HL-60 (cell line): ENCODE data around the gene TAX1BP1.
"Not testable (repeated sequence)": the region's sequence is repeated elsewhere in the genome, so short reads cannot be mapped to it uniquely, and the experiment has no call there.

ENCODE experiments used
- DNase-seq, 2 experiments: peaks; one replicate each; pipeline ENCODE4 v3.0.0-alpha.2; 2010 to 2020; ENCODE audit warnings: low read depth in 1 of 2, low spot score in 1 of 2
- H3K27ac ChIP-seq: fragments of 250-450 bp; sonication (Bioruptor Pico); replicated peaks from 2 replicates; pipeline ENCODE4 v1.5.1; 2020; ENCODE audit warnings: mild to moderate bottlenecking, moderate library complexity
- H3K27me3 ChIP-seq: fragments of 250-450 bp; sonication (Bioruptor Pico); 2 replicates; pipeline ENCODE4 v1.5.1; 2021; ENCODE audit warnings: mild to moderate bottlenecking, moderate library complexity; ENCODE audit not compliant: insufficient read depth, poor library complexity, severe bottlenecking
- H3K4me3 ChIP-seq: replicated peaks from 2 replicates; pipeline ENCODE4 v1.5.1; 2011; ENCODE audit warnings: mild to moderate bottlenecking, control low read depth, low read length; ENCODE audit not compliant: insufficient read depth
- GABPA ChIP-seq: IDR thresholded peaks from 2 replicates; pipeline ENCODE4 v1.6.1; 2012; ENCODE audit warnings: low read depth
- POLR2AphosphoS5 ChIP-seq: IDR thresholded peaks from 2 replicates; pipeline ENCODE4 v1.6.1; 2012; ENCODE audit warnings: low read depth
- SPI1 ChIP-seq: IDR thresholded peaks from 2 replicates; pipeline ENCODE4 v1.6.1; 2012; ENCODE audit warnings: low read depth, mild to moderate bottlenecking, borderline replicate concordance
- TF ChIP-seq, protein P1 (sequence below): IDR thresholded peaks from one replicate; pipeline ENCODE4 v1.5.1; 2011; ENCODE audit warnings: low read length, control low read depth, inconsistent platforms; ENCODE audit not compliant: insufficient read depth
- TF ChIP-seq, protein P2 (sequence below): IDR thresholded peaks from 2 replicates; pipeline ENCODE4 v1.6.1; 2012; ENCODE audit warnings: low read depth; ENCODE audit not compliant: insufficient replicate concordance

Gene TAX1BP1

DNA sequence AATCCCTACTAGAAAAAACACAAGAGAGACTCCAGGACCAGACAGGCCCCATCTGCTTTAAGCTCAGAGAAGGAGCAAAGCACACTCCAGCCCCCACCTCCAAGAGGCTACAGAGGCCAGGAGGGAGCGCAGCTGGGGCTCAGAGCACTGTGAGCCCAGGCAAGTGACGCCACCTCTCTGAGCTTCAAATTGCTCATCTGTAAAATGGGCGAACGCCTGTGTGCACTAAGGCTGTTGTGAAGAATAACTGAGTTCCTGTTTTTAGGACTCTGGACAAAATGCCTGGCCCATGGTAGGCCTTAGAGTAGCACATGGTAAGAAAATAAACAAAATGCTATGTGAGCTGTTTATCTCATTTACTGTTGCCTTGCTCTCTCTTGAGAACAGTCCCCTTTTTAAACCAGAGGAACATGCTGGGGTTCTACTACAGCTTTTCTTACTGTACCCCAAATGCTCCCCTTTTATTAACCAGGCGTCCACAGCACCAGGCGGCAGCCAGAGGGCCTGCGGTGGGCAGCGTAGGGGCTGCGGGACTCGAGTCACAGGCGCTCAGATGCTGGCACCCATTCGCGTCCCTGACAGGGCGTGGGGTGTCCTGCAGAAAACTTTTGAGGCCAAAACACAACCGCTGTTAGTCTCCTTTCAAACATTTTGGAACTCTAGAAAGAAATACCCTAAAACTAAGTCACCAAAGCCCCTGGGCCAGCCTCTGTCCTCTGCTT lies 103.8 kb downstream of the TAX1BP1 start:
- Histone ChIP-seq H3K4me3 (no peak overlapping the region), H3K27me3 (no peaks in the 10 kb centered on the region), H3K27ac (no peak overlapping the region)
- no peak for DNase-seq
- TF ChIP-seq, protein P1, sequence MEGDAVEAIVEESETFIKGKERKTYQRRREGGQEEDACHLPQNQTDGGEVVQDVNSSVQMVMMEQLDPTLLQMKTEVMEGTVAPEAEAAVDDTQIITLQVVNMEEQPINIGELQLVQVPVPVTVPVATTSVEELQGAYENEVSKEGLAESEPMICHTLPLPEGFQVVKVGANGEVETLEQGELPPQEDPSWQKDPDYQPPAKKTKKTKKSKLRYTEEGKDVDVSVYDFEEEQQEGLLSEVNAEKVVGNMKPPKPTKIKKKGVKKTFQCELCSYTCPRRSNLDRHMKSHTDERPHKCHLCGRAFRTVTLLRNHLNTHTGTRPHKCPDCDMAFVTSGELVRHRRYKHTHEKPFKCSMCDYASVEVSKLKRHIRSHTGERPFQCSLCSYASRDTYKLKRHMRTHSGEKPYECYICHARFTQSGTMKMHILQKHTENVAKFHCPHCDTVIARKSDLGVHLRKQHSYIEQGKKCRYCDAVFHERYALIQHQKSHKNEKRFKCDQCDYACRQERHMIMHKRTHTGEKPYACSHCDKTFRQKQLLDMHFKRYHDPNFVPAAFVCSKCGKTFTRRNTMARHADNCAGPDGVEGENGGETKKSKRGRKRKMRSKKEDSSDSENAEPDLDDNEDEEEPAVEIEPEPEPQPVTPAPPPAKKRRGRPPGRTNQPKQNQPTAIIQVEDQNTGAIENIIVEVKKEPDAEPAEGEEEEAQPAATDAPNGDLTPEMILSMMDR: no peak
- TF ChIP-seq SPI1: peak; percentile 51; the same call in 1 of the 2 replicates
- no peak for TF ChIP-seq GABPA
- TF ChIP-seq, protein P2, sequence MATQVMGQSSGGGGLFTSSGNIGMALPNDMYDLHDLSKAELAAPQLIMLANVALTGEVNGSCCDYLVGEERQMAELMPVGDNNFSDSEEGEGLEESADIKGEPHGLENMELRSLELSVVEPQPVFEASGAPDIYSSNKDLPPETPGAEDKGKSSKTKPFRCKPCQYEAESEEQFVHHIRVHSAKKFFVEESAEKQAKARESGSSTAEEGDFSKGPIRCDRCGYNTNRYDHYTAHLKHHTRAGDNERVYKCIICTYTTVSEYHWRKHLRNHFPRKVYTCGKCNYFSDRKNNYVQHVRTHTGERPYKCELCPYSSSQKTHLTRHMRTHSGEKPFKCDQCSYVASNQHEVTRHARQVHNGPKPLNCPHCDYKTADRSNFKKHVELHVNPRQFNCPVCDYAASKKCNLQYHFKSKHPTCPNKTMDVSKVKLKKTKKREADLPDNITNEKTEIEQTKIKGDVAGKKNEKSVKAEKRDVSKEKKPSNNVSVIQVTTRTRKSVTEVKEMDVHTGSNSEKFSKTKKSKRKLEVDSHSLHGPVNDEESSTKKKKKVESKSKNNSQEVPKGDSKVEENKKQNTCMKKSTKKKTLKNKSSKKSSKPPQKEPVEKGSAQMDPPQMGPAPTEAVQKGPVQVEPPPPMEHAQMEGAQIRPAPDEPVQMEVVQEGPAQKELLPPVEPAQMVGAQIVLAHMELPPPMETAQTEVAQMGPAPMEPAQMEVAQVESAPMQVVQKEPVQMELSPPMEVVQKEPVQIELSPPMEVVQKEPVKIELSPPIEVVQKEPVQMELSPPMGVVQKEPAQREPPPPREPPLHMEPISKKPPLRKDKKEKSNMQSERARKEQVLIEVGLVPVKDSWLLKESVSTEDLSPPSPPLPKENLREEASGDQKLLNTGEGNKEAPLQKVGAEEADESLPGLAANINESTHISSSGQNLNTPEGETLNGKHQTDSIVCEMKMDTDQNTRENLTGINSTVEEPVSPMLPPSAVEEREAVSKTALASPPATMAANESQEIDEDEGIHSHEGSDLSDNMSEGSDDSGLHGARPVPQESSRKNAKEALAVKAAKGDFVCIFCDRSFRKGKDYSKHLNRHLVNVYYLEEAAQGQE: no peak
- TF ChIP-seq POLR2AphosphoS5: no peak

DNA sequence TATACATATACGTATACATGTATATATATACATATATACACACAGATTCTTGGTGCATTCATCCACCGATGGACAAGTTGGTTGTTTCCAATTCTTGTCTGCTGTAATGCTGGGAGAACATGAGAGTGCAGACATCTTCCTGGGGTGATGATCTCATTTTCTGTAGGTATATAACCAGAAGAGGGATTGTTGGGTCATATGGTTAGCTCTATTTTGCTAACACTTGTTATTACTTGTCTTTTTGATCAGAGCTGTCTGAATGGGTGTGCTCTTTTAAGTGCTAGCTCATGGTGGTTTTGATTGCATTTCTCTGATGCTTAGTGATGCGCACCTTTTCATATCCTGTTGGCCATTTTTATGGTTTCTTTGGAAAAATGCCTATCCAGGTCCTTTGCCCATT lies 106.4 kb downstream of the TAX1BP1 start:
- H3K4me3 ChIP-seq: no peak overlapping the region
- no peak for DNase-seq
- H3K27me3 ChIP-seq: no peaks in the 10 kb centered on the region
- no peak overlapping the region for H3K27ac ChIP-seq
- TF ChIP-seq GABPA: no peak

DNA sequence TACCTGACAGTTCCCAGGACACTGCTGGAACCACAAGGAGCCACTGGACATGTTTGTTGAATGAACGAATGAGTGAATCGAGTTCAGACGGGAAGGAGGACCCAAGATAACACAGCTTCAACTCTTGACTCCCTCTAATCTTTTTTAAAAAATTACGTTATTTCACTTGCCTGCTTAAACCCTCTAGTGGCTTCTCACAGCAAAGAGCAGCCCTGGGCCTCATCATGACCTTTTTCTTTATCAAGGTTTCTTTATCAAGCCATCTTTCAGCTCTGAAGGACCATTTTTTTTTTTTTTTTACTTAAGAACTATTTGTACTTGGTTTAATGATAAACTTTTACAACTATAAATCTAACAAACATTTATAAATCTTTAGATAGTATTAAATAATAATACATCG lies 110.6 kb downstream of the TAX1BP1 start:
- Histone ChIP-seq H3K4me3 (no peak overlapping the region), H3K27ac (no peak overlapping the region), H3K27me3 (no peaks in the 10 kb centered on the region)
- no peak for DNase-seq
- TF ChIP-seq, protein P1: no peak
- no peak for TF ChIP-seq POLR2AphosphoS5
- TF ChIP-seq, protein P2: no peak
- TF ChIP-seq GABPA: no peak
- no peak for TF ChIP-seq SPI1

DNA sequence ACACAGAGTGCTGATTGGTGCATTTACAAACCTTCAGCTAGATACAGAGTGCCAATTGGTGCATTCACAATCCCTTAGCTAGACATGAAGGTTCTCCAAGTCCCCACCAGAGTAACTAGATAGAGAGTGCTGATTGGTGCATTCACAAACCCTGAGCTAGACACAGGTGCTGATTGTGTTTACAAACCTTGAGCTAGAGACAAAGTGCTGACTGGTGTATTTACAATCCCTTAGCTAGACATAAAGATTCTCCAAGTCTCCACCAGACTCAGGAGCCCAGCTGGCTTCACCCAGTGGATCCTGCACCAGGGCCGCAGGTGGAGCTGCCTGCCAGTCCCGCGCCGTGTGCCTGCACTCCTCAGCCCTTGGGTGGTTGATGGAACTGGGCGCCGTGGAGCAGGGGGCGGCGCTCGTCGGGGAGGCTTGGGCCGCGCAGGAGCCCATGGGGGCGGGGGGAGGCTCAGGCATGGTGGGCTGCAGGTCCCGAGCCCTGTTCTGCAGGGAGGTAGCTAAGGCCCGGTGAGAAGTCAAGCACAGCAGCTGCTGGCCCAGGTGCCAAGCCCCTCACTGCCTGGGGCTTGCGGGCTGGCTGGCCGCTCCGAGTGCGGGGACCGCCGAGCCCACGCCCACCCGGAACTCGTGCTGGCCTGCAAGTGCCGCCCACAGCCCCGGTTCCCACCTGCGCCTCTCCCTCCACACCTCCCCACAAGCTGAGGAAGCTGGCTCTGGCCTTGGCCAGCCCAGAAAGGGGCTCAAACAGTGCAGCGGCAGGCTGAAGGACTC lies 116.9 kb downstream of the TAX1BP1 start:
- H3K27ac ChIP-seq, H3K27me3 ChIP-seq, H3K4me3 ChIP-seq, DNase-seq: not testable (repeated sequence)
